Endothelial cell of umbilical vein (primary cell): ENCODE measurements around the gene DUSP19. TPM values are rescaled to one million over a fixed set of nuclear protein-coding genes. Genes with fewer than 3 reads are reported as not detected.

Experiments
- BruUV-seq: library from RNA; stranded (reverse); fragments of 400-500 nt; replicated peaks from 2 replicates; lab custom pipeline; 2021; lab: Mats Ljungman, UMichigan
- CTCF ChIA-PET: fragments of 300-600, 350-600 bp; sonication (Branson Sonifier 250); formaldehyde crosslinking; loops from one replicate; lab custom pipeline; 2021; ENCODE audit warnings: antibody characterized with exemption, inconsistent platforms; lab: Charles Lee
- POLR2A ChIA-PET: fragments of 300-600, 350-600 bp; sonication (Branson Sonifier 250); formaldehyde crosslinking; loops from one replicate; lab custom pipeline; 2021; ENCODE audit warnings: antibody characterized with exemption, inconsistent platforms; lab: Charles Lee
- DNase-seq: peaks from one replicate; pipeline ENCODE4 v3.0.0-alpha.2; 2011; ENCODE audit warnings: low read depth, low spot score
- FAIRE-seq: peaks from 2 replicates; lab custom pipeline; 2011; peaks lifted over from hg19 to GRCh38; lab: Jason Lieb, UNC
- H2AFZ ChIP-seq: 2 replicates; pipeline ENCODE4 v1.6.0; 2012; ENCODE audit warnings: low read depth, low read length, control low read depth, inconsistent platforms
- H3K27ac ChIP-seq: 2 replicates; pipeline ENCODE4 v1.5.1; 2011; ENCODE audit warnings: low read depth, mild to moderate bottlenecking, control low read depth, low read length, moderate library complexity; ENCODE audit not compliant: insufficient read depth
- H3K27me3 ChIP-seq, 2 experiments: 2 replicates each; pipeline versions ENCODE4 v1.6.0 to v1.6.1; 2011; ENCODE audit warnings: low read length in 2 of 2, mixed read lengths in 1 of 2; ENCODE audit not compliant: control insufficient read depth in 2 of 2, insufficient read depth in 2 of 2
- H3K36me3 ChIP-seq, 2 experiments: 2 replicates in 1 of 2; 3 replicates in 1 of 2; pipeline ENCODE4 v1.5.1; 2011; ENCODE audit warnings: low read length in 2 of 2, mild to moderate bottlenecking in 1 of 2, moderate library complexity in 1 of 2; ENCODE audit not compliant: control insufficient read depth in 2 of 2, insufficient read depth in 2 of 2; ENCODE audit errors: extremely low read depth in 1 of 2
- H3K4me1 ChIP-seq: 3 replicates; pipeline ENCODE4 v1.5.1; 2011; ENCODE audit warnings: mild to moderate bottlenecking, low read length; ENCODE audit not compliant: control insufficient read depth, insufficient read depth; ENCODE audit errors: extremely low read depth
- H3K4me2 ChIP-seq: 2 replicates; pipeline ENCODE4 v1.6.1; 2011; ENCODE audit warnings: low read length, control low read depth, mixed read lengths; ENCODE audit not compliant: insufficient read depth
- H3K4me3 ChIP-seq, 3 experiments: fragments of 200-600 bp in 1 of 3; sonication (generic), shearing (Covaris generic) in 1 of 3; replicated peaks in 1 of 3; 2 replicates each; pipeline ENCODE4 v1.5.1; 2011 to 2016; ENCODE audit warnings: control low read depth in 3 of 3, low read length in 3 of 3, mild to moderate bottlenecking in 2 of 3, inconsistent platforms in 1 of 3, low read depth in 1 of 3, moderate library complexity in 1 of 3; ENCODE audit not compliant: insufficient read depth in 1 of 3
- H3K79me2 ChIP-seq: 2 replicates; pipeline ENCODE4 v1.6.0; 2012; ENCODE audit warnings: low read length, inconsistent platforms; ENCODE audit not compliant: control insufficient read depth, insufficient read depth
- H3K9ac ChIP-seq: replicated peaks from 2 replicates; pipeline ENCODE3; 2011; ENCODE audit warnings: low read length, control low read depth; ENCODE audit not compliant: insufficient read depth; ENCODE audit errors: extremely low read depth
- H3K9me1 ChIP-seq: replicated peaks from 3 replicates; pipeline ENCODE4 v1.6.0; 2011; ENCODE audit warnings: mild to moderate bottlenecking, low read length; ENCODE audit not compliant: control insufficient read depth, insufficient read depth; ENCODE audit errors: extremely low read depth
- H3K9me3 ChIP-seq: replicated peaks from 2 replicates; pipeline ENCODE4 v1.5.1; 2012; ENCODE audit warnings: low read length, inconsistent platforms; ENCODE audit not compliant: control insufficient read depth, insufficient read depth
- H4K20me1 ChIP-seq: replicated peaks from 2 replicates; pipeline ENCODE3; 2011; ENCODE audit warnings: mild to moderate bottlenecking, low read length; ENCODE audit not compliant: control insufficient read depth, insufficient read depth; ENCODE audit errors: extremely low read depth
- EZH2 ChIP-seq: IDR thresholded peaks from 2 replicates; pipeline ENCODE4 v1.6.1; 2012; ENCODE audit warnings: borderline replicate concordance, low read depth, mild to moderate bottlenecking, moderate library complexity, low read length, inconsistent platforms; ENCODE audit not compliant: severe bottlenecking
- FOS ChIP-seq: IDR thresholded peaks from 2 replicates; pipeline ENCODE4 v1.6.1; 2011; ENCODE audit warnings: mild to moderate bottlenecking, low read length, moderate library complexity, borderline replicate concordance; ENCODE audit not compliant: insufficient read depth
- GATA2 ChIP-seq: IDR thresholded peaks from 2 replicates; pipeline ENCODE4 v1.7.0; 2011; ENCODE audit warnings: low read depth, mild to moderate bottlenecking, moderate library complexity, mixed read lengths, low read length; ENCODE audit not compliant: insufficient read length, insufficient read depth
- JUN ChIP-seq: IDR thresholded peaks from 2 replicates; pipeline ENCODE4 v1.6.1; 2011; ENCODE audit warnings: borderline replicate concordance, low read depth; ENCODE audit not compliant: insufficient read length, insufficient read depth
- MYC ChIP-seq: IDR thresholded peaks from one replicate; pipeline ENCODE4 v1.6.1; 2011; ENCODE audit warnings: mild to moderate bottlenecking, low read depth, low read length
- POLR2A ChIP-seq: IDR thresholded peaks from 2 replicates; pipeline ENCODE4 v1.6.1; 2012; ENCODE audit warnings: low read depth, mild to moderate bottlenecking, control low read depth, low read length
- POLR2AphosphoS5 ChIP-seq: IDR thresholded peaks from 2 replicates; pipeline ENCODE4 v1.6.1; 2012; ENCODE audit warnings: low read depth, mild to moderate bottlenecking, control low read depth, low read length, moderate library complexity; ENCODE audit not compliant: insufficient read depth
- dilution Hi-C: fragments of 300-500 bp; cut with MboI; formaldehyde crosslinking; loops from one replicate; pipeline ENCODE4 v1.15.0; 2019; ENCODE audit warnings: low sequenced_read_pairs; ENCODE audit not compliant: extremely low pct_ligation_motif_present
- intact Hi-C: fragments of 100-400 bp; cut with micrococcal nuclease; formaldehyde crosslinking; loops from one replicate; pipeline ENCODE4 v1.10.0; 2022
- polyA plus RNA-seq, 4 experiments: library from polyadenylated mRNA; depleted of rRNA in 3 of 4; stranded (reverse) in 3 of 4; unstranded in 1 of 4; fragments of >200 nt; gene quantifications; 2 replicates each; pipeline versions ENCODE4 v1.2.1 to v1.2.3, GENCODE V29; 2011 to 2012; ENCODE audit warnings: missing spikeins in 1 of 4
- total RNA-seq: library from RNA; stranded (reverse); gene quantifications from 2 replicates; pipeline ENCODE4 v1.2.3, GENCODE V29; 2021
- TF ChIP-seq, protein P1 (sequence below): IDR thresholded peaks from 2 replicates; pipeline ENCODE4 v1.6.1; 2011; ENCODE audit not compliant: insufficient read depth, insufficient read length
- TF ChIP-seq, protein P2 (sequence below), 2 donors: IDR thresholded peaks; 1 replicate in 1 of 2; 2 replicates in 1 of 2; pipeline ENCODE4 v1.5.1; 2011; ENCODE audit warnings: low read length in 2 of 2, mild to moderate bottlenecking in 2 of 2, moderate library complexity in 2 of 2, control low read depth in 1 of 2, inconsistent platforms in 1 of 2, low read depth in 1 of 2; ENCODE audit not compliant: insufficient read depth in 1 of 2; ENCODE audit errors: extremely low read depth in 1 of 2

DUSP19 gene
- total and polyA plus RNA-seq, 2 donors (not counting 3 experiments of a cell fraction or from before 2014, with no cell fraction given): 0.69 to 1.9 TPM

DNA sequence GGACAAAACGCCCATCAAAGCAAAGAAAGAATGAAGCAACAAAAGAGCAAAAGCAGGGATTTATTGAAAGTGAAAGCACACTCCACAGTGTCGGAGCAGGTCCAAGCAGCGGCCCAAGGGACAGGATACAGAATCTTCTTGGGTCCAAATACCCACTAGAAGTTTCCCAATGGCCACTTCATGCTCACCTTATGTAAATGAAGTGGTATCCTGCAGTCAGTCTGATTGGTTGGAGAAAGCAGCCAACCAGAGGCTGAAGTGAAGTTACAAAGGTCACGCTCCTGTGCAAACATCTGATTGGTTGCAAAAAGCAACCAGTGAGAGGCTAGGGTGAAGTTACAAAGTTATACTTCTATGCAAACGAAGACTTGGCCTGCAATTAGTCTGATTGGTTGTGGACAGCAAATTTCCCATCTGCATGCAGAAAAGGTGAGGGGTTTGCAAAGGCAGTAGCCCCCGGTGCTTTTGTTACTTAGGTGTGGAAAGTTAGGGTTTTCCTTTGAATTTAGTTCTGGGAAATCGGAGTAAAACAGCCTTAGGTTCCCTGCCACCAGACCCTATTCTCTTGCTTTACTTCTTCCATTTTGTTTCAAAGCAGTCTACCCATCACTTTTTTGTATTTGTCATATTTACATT, 12.9 kb downstream of the DUSP19 start:
- dilution Hi-C loops: no loop called here
- FAIRE-seq: no peak
- no peak overlapping the region for H2AFZ ChIP-seq
- H3K4me2 ChIP-seq: no peak overlapping the region
- no peaks in the 10 kb centered on the region for H3K4me1 ChIP-seq
- H3K9me3 ChIP-seq: no peaks in the 10 kb centered on the region
- ChIA-PET CTCF (no interaction called here), POLR2A (no interaction called here)
- intact Hi-C loops: no loop called here
- H3K9me1 ChIP-seq: no peaks in the 10 kb centered on the region
- BruUV-seq: no TSS peak
- no peaks in the 10 kb centered on the region for H3K36me3 ChIP-seq
- H3K9ac ChIP-seq: no peak overlapping the region
- no peaks in the 10 kb centered on the region for H4K20me1 ChIP-seq
- no peak for TF ChIP-seq EZH2
- TF ChIP-seq, protein P1, sequence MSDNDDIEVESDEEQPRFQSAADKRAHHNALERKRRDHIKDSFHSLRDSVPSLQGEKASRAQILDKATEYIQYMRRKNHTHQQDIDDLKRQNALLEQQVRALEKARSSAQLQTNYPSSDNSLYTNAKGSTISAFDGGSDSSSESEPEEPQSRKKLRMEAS: no peak
- TF ChIP-seq POLR2AphosphoS5: no peak
- TF ChIP-seq MYC: no peak
- no peak for TF ChIP-seq JUN
- TF ChIP-seq FOS: no peak
- TF ChIP-seq GATA2: no peak
- no peak for TF ChIP-seq POLR2A
- TF ChIP-seq, protein P2, sequence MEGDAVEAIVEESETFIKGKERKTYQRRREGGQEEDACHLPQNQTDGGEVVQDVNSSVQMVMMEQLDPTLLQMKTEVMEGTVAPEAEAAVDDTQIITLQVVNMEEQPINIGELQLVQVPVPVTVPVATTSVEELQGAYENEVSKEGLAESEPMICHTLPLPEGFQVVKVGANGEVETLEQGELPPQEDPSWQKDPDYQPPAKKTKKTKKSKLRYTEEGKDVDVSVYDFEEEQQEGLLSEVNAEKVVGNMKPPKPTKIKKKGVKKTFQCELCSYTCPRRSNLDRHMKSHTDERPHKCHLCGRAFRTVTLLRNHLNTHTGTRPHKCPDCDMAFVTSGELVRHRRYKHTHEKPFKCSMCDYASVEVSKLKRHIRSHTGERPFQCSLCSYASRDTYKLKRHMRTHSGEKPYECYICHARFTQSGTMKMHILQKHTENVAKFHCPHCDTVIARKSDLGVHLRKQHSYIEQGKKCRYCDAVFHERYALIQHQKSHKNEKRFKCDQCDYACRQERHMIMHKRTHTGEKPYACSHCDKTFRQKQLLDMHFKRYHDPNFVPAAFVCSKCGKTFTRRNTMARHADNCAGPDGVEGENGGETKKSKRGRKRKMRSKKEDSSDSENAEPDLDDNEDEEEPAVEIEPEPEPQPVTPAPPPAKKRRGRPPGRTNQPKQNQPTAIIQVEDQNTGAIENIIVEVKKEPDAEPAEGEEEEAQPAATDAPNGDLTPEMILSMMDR (IDR thresholded peaks at IDR 0.05; ENCODE audit: extremely low read depth in 1 of 2, insufficient read depth in 1 of 2, low read depth in 1 of 2, low read length in 2 of 2): no peak
- no peaks in the 10 kb centered on the region for H3K79me2 ChIP-seq
- H3K4me3 ChIP-seq: no peak overlapping the region
- no peak overlapping the region for H3K27ac ChIP-seq
- no peaks in the 10 kb centered on the region for H3K27me3 ChIP-seq
- no peak for DNase-seq
